ENCODE results near the gene LINGO1. TPM values are rescaled to one million over a fixed set of nuclear protein-coding genes. Genes with fewer than 3 reads are reported as not detected.

LINGO1 gene
- not detected in 2 replicates for total RNA-seq

GRCh38 chr15:77632534-77633133 is at the start of gene LINGO1:
TSS of gene LINGO1 (minus strand) at chr15:77632912. CDS start at chr15:77632315, 597 bp downstream.

Other genes with a start within 250 kb of the LINGO1 start
- gene PEAK1, start 212.8 kb downstream of the LINGO1 start, total RNA-seq = 53.0 and 69.8 TPM in 2 replicates
- 31.2 and 38.3 TPM in 2 replicates for gene HMG20A, start 212.0 kb downstream of the LINGO1 start, total RNA-seq